HG03521 (cell line): ENCODE measurements around the gene LPCAT1.

Experiments
- ATAC-seq: cut with Tn5 transposase; IDR thresholded peaks from one replicate; pipeline ENCODE4 v1.9.1; 2021; ENCODE audit warnings: mild to moderate bottlenecking, moderate library complexity; ENCODE audit not compliant: unreplicated experiment

LPCAT1 gene

GRCh38 chr5:1555011-1555807 lies 31.4 kb upstream of the LPCAT1 start:
- ATAC-seq: no peak

- no peak for ATAC-seq
Observed at GRCh38 chr5:1554410-1554967, 30.7 kb upstream of the LPCAT1 start.

- no peak for ATAC-seq
Observed at GRCh38 chr5:1553539-1554409, 30.0 kb upstream of the LPCAT1 start.

DNA sequence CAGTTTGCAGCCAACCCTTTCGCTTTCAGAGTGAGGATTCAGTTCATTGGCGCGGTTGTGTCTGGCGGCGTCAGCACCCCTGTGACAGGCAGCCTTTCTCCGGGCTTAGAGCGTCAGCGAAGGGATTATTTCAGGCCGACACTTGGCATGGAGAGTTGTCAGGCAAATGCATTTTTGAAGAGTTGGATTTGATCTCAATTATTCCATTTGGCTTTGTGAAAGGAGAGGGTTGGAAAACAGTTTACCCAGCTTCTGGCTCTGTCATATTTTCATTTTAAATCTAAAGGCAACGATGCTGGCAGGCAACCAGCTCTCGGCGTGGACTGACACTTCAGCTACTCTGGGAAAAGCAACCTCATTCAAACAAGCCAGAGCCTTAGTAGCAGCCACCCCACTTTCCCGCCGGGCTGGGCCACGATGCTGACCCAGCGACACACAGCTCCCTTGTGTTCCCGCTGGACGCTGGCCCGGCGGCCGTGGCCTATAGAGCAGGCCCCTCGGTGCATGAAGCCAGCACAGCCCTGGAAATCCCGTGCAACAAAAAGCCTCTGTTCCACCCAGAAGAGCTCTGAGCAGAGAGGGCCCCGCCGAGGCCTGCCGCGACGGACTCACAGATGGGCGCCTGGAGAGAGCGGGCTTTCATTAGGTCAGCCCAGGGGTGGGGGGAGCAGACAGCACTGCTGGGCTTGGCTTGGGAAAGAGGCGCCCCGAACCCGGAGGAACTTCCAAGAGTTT lies 28.9 kb upstream of the LPCAT1 start:
- ATAC-seq: no peak

DNA sequence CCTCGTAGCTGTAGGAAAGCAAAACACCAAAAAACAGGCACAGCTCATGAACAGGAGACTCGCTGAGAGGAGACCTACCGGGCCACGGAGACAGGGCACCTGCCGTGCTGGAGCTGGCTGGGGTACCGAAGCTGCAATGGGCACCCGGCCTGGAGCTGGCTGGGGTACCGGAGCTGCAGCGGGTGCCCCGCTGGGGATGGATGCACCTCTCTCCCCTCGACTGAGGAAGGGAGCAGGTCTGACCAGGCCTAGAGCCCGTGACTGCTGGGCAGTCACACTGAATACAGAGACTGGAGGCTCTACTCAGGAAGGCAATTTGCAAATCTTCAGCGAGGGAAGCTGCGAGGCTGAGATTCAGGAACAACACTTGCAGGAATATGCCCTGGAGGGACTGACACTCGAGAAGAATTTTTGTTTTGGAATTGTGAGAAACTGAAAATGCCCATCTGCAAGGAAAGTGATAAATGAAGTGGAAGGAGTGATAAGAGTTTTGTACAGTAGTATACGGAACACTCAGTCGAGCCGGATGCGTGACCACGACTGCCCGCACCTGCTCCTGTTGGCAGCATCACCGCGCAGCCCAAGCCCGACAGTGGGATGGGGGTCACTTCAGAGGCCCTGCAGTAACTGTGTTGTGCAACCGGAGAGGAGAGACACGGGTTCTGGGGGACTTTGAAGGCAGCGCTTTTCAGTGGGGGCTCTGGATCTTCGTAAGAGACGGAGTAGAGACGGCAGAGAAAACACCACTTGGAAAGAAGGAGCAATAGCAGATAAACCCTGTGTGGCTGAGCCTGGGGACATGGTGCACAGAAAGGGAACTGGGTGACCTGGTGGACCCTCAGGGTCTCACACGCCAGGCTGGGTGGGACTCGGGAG lies 27.9 kb upstream of the LPCAT1 start:
- no peak for ATAC-seq

GRCh38 chr5:1550287-1551076 lies 26.7 kb upstream of the LPCAT1 start:
- ATAC-seq: no peak

- no peak for ATAC-seq
Observed at GRCh38 chr5:1549475-1550030, 25.8 kb upstream of the LPCAT1 start.

DNA sequence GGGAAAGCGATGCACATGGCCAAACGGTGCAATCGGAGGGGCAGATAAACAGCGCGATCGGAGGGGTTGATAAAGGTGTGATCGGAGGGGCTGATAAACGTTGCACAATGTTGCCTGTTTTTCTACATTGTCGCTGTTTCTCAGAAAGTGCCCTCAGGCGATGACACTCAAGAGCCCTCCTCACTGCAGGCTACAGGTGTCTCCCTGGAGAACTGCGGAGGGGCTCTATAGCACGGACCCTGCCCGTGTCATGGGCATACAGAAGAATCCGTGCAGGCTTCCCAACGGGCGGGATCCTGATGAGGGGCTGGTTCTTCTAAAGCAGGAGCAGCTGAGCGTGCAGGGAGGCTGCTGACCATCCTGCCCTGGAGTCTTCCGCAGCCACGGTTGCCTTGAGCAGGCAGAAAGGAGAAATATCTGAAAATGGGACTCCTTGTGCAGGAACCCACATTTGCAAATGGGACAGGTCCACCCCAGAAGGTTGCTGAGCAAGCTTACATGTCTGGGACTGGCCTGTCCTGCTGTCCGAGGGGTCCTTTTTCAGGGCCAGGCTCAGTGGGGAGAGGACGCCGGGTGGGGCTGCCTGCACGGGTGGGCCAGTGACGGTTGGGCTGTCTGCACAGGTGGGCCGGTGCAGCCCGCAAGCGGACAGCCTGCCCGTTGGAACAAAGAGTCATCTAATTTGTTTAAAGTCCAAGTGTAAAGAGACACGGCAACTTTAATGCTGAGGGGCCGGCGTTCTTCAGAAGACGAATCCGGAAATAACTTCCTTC lies 25.1 kb upstream of the LPCAT1 start:
- no peak for ATAC-seq

DNA sequence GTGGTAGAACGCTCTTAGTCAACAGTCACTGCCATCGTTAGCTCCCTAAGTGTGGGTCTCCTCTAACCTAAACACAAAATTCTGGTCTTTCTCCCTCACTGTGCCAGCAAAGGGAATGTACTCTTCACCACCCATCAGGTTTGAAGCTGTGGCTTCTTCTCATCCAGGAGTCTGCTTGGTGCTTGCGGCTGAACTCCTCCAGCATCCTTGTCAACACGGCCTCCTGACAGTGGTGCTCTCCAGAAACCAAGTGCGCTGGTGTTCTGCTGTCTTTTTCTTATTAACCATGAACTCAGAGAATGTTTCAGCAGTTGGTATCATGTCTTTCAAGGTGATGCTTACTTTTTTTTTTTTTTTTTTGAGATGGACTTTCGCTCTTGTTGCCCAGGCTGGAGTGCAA lies 23.9 kb upstream of the LPCAT1 start:
- ATAC-seq: no peak

GRCh38 chr5:1547236-1547635 lies 23.5 kb upstream of the LPCAT1 start:
- ATAC-seq: no peak

DNA sequence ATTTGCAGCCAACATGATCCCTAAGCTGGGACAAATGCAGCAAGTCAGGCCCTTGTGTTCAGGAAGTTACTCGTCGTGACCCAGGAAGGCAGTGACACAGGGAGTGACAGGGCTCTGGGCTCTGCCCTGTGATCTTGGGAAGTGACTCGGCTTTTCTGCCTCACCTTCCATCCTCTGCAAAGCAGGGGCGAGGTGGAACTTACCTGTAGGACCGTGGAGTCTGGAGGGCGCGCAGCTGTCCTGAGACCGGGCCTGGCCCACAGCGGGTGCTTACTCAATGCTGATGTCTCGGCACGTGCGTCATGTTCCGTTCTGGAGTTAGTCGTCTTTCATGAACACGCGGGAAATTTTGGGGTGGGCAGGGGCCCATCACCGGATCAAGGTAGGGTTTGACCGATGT lies 22.8 kb upstream of the LPCAT1 start:
- ATAC-seq: no peak

GRCh38 chr5:1545805-1546355 lies 22.1 kb upstream of the LPCAT1 start:
- ATAC-seq: no peak

- ATAC-seq: no peak
Observed at GRCh38 chr5:1545126-1545804, 21.5 kb upstream of the LPCAT1 start.

DNA sequence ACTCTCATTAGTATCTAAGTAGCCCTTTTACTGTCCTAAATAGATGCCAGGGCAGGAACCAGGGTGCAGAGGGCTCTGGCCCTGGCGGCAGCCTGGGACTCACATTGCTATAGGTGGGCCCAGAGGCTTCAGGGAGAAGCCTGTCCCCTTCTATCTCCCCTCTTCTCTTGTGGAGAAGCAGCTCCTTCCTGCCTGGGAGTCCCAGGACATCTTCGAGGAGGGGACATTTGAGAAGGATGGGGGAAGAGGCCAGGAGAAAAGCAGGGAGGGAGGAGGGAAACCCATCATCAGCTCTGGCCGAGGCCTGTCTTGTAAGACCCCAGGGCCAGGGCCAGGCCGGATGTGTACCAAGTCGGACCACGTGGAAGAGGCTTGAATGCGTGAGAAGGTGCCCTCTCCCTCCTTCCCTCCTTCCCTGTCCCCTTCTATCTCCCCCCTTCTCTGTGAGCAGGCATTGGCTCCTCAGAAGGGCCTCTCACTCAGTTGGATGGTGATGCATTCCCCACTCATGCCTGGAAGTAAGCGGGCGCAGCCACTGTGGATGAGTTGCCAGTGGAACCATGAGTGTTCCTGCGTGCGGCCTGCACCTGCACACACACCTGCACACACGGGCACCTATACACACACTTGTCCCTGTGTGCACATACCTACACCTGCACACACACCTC lies 20.7 kb upstream of the LPCAT1 start:
- ATAC-seq: no peak

GRCh38 chr5:1543398-1544293 lies 19.9 kb upstream of the LPCAT1 start:
- no peak for ATAC-seq

GRCh38 chr5:1542781-1543180 lies 19.0 kb upstream of the LPCAT1 start:
- ATAC-seq: no peak
